HG02970 (cell line): ENCODE results near the gene IGFBP6.

Source experiments
- ATAC-seq: cut with Tn5 transposase; IDR thresholded peaks from one replicate; pipeline ENCODE4 v1.9.1; 2021; ENCODE audit warnings: mild to moderate bottlenecking, moderate library complexity, moderate number of reproducible peaks; ENCODE audit not compliant: unreplicated experiment, low FRiP score

Gene IGFBP6

DNA sequence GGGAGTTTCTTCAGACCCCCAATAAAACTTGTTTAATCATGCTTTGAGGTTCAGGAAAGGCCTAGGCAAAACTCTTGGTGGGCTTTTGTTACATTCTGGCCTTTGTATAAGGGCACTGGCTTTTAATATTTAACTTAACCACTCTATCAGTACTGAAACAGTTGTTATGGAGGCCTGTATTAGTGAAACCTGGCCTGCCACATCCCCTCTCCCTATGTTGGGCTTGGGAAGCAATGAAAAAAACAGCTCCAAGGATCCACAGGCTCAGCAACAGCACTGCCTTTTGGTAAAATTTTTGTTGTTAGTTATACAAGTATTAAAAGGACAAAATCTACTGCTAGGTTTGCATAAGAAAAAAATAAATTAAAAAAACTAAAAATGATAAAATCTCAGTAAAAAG is 16.5 kb downstream of the IGFBP6 start:
- no peak for ATAC-seq

DNA sequence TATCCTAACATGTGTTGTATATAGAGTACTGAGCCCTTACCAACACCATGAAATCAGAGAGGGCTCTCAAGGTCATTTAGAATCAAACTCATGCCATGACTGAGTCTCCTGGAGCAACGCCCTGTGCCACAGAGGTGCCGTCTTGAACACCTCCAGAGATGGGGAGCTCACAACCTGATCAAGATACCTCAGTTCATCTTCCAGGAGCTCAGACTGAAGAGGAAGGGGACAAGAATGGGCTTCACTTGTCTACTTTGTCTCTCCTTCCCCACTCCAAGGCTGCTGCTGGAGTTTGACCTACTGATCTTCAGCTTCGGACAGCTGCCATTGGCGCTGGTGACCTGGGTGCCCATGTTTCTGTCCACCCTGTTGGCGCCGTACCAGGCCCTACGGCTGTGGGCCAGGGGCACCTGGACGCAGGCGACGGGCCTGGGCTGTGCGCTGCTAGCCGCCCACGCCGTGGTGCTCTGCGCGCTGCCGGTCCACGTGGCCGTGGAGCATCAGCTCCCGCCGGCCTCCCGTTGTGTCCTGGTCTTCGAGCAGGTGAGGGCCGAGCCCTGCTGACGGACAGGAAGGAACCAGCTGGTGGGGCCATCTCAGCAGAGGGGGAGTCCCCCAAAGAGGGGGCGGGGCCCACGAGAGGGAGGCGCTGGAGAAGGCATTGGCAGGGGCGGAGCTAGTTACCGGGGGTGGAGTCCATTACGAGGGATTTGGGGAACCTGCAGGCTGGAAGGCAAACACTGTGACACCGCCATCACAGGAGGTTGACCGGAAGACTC is 17.8 kb downstream of the IGFBP6 start:
- ATAC-seq = no peak

DNA sequence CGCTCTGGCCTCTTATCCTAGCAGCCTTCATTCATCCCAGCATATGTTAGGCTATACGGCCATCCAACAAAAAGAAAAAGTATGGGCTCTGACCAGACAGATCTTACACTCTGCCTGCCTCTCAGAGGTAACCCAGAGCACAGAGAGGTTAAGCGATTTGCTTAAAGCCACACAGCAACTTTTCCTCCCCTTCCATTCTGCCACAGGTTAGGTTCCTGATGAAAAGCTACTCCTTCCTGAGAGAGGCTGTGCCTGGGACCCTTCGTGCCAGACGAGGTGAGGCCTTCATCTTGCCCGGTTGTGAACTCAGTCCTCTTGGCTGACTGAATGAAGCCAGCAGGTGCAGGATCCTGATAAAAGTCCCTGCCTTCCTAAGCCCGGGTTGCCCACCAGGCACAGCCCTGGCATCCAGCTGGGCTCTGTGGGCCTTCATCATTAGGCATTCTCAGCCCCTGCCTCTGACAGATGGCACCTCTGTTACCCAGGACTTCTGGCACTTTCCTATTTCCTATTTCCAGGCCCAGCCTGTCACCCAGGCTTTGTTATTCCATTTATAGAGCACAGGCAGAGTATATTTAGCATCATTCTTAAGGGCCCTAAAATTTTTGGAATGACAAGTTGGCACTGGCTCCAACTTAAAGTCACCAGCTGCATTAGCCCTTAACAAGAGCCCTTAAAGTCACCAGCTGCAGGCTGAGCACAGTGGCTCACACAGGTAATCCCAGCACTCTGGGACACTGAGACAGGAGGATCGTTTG is 18.6 kb downstream of the IGFBP6 start:
- ATAC-seq = no peak

DNA sequence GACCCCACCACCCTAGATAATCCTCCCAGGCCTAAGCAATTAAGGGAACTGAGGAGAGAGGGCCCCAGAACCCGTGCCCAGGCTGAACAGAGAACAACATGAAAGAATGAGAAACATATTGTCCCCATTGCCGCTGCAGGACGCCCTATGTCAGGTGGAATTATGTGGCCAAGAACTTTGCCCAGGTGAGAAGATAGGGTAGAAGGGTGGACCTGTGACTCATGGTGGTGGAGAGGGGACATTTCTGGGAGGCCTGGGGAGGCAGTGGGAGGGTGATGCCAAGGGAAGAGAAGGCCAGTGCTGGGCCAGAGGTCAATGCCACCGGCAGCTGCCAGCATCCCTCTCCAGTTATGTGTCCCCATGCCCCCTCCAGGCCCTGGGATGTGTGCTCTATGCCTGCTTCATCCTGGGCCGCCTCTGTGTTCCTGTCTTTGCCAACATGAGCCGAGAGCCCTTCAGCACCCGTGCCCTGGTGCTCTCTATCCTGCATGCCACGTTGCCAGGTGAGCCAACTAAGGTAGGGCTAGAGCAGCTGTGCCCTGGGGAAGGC is 21.4 kb downstream of the IGFBP6 start:
- ATAC-seq = no peak

DNA sequence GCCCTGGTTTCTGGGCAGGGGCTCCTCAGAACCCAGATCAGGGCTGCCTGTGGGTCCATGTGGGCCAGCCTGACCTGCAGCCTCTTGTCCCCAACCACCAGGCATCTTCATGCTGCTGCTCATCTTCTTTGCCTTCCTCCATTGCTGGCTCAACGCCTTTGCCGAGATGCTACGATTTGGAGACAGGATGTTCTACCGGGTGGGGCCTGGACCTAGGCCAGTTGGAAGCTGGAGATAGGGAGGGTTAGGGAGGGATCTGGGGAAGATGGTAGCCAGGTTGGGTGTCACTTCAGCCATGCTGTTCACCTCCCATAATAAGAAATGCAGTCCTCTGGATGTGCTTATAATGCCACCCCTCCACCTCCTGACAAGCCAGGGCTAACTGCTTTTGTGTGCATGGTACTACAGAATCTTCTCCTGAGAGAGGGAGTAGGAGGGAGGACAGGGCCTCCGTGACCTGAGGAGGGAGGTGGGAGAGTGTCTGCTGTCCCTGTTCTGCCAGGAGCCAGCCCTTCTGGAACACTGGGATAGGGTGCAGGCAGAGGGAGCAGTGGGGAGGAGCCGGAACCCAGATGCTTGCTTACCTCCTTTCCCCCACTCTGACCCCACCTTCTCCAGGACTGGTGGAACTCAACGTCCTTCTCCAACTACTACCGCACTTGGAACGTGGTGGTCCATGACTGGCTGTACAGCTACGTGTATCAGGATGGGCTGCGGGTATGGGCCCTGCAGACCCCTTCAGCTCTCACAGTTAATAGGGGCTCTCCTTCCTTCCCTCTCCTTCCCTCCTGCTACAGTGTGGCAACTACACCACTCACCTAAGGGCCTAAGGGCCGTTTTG is 23.4 kb downstream of the IGFBP6 start:
- no peak for ATAC-seq

DNA sequence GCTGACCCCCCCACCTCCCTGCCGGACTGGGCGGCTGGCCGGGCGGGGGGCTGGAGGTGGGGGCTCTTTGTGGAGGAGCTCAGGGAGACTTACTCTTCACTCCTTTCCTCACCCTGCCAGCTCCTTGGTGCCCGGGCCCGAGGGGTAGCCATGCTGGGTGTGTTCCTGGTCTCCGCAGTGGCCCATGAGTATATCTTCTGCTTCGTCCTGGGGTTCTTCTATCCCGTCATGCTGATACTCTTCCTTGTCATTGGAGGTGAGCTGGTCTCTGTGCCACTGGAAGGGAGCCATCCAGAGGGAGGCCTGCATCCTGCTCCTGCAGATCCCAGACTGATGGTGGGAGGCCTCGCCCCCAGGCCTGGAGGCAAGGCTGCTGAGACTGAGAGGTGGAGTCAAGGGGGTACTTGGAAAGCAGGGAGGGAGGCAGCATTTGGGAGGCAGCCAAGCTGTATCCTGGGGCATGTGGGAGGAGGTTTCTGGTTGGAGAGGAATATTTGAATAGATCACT is 25.5 kb downstream of the IGFBP6 start:
- ATAC-seq = no peak

DNA sequence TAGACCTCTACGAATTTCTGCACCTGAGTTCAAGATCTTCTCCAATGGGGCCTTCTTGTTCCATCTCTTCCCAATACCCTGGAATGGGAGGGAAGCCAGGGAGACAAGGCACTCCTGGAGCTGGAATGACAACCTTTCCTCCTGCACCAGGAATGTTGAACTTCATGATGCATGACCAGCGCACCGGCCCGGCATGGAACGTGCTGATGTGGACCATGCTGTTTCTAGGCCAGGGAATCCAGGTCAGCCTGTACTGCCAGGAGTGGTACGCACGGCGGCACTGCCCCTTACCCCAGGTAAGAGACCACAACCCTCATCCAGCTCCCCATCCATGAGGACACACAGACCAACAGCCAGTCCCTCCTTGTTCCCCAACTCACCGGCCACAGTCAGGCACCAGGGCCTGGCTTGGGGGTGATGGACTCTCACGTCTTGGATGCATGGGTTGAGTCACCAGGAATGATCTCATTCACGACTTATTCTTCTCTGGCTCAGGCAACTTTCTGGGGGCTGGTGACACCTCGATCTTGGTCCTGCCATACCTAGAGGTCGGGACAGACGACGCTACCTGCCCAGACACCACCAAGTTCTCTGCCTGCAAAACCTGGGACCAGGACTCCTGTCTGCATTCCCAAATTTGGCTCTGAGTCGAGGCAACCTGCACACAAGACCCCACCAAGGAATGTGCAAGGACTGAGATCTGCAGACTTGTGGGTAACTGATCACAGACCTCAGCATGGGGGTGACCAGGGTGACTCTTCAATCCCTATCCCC is 26.3 kb downstream of the IGFBP6 start:
- ATAC-seq = no peak

DNA sequence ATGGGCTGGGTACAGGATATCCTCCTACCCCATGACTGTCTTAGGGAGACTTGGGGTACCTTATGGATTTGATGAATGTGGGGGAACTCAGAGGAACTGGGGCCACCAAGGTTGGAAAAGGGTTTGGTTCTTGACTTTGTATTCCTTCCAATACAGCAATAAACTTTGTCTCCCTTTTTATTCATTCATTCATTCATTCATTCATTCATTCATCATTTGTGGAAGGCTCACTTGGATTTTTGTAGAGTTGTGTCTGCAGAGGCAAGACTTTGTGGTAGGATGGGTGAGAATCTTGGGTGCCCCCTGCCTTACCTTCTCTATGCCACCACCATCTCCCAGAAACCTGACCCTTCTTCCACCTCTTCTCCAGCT is 26.9 kb downstream of the IGFBP6 start:
- ATAC-seq = no peak

DNA sequence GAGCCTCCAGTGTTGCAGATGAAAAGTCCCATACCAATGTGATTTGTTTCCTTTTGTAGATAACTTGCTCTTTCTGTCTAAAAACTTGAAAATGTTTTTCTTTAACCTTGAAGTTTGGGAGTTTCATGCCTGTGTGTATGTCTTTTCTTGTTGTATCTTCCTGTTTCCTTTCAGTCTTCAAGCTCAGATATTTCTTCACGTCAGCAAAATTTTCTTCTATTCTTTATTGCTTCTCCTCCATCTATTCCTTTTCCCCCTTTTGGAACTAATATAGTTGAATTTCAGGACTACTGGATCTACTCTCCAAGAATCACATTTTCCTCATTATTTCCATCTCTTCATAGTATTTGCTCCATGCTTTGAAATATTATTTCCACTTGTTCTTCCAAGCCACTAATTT is 29.7 kb downstream of the IGFBP6 start:
- ATAC-seq = no peak

DNA sequence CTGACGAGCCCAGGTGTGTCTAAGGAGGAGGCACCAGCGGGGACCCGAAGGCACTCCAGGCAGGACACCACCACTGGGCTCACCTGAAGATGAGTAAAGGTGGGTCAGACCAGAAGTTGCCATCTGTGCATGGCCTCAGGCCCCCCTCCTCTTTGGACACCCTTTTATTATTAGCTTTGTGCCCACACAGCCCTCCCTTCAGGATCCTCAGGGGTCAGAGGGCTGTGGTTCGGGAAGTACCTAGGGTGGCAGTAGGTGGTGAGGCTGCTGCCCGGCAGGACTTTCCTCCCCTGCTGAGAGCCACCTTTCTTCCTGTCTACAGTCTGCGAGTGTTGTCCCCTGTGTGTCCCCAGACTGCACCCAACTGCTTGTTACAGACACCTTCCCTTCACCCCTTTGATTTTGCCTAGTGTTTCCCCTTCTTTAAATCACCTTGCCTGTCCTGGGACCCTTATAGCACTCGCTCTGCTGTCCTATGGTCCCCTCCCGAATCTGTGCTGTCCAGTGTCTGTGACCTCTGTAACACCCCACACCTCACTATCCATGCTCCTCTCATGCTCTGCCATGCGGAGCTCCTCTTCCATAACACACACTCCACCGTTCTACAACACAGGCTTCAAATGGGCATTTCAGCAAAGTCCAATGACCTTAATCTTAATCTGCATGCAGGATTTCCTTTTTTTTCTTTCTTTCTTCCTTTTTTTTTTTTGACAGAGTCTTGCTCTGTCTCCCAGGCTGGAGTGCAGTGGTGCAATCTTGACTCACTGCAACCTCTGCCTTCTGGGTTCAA is 31.5 kb downstream of the IGFBP6 start:
- no peak for ATAC-seq

DNA sequence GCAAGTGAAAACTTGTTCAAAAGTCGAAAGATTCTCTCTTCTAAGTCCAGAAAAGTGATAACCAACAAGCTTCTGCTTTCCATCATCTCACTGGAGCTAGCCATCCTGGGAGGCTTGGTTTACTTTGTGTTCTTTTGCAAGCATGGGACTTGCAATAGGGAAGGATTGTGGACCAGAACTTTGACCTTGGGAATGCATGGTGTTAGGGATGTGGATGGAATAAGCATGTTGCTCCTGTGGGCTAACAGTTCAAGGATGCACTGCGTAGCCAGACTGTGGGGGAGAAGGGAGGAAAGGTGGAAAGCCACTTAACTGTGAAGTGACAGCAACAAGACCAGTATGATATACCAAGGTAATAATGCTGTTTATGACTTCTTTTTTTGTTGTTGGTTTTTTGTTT is 34.4 kb downstream of the IGFBP6 start:
- ATAC-seq = no peak

DNA sequence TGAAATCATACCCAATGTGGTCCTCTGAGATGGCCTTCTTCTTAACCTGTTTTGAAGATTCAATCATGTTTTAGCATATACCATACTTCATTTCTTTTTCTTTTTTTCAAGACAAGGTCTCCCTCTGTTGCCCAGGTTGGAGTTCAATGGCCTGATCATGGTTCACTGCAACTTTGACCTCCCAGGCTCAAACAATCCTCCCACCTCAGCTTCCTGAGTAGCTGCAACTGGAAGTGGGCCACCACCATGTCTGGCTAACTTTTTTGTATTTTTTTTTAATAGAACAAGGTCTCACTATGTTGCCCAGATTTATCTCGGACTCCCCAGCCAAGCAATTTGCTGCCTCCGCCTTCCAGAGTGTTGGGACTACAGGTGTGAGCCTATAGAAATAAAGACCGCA is 36.3 kb downstream of the IGFBP6 start:
- no peak for ATAC-seq

DNA sequence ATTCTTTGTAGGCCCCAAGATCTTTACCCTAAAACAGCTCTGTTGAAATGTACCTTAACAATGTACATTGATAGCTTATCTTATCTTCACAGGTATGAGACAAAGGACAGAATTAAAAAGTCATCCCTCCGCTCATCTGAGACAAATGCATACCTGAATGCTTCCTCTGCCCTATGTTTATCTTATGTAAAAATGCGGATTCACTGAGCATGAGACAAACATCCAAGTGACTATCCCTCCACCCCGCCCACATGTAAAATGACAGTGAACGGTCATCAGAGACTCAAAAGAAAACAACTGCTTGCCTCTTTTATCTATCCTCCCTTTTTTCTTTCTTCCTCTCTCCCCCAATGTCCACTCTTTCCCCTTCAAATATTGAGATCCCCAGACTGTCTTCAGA is 45.9 kb downstream of the IGFBP6 start:
- no peak for ATAC-seq

DNA sequence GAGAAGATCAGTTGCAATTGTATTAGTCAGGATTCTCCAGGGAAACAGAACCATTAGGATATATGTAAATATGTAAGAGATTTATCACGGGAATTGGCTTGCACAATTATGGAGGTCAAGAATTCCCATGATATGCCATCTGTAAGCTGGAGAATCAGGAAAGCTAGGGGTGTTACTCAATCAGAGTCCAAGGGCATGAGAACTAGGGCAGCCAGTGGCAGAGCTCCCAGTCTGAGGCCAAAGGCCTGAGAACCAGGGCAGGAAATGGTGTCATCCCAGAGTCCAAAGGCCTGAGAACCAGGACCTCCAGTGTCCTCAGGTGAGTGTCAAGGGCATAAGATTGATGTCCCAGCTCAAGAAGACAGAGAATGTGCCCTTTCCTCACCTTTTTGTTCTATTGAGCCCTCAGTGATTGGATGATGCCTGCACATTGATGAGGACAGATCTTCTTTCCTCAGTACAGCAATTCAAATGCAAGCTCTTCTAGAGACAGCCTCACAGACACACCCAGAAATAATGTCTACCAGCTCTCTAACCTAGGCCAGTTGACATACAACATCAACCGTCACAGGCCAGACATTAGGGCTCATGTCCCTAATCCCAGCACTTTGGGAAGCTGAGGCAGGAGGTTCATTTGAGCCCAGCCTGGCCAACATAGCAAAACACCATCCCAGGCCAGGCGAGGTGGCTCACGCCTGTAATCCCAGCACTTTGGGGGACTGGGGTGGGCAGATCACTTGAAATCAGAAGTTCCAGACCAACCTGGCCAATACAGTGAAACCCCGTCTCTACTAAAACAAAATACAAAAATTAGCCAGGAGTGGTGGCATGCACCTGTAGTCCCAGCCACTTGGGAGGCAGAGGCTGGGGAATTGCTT is 48.2 kb downstream of the IGFBP6 start:
- ATAC-seq = no peak

DNA sequence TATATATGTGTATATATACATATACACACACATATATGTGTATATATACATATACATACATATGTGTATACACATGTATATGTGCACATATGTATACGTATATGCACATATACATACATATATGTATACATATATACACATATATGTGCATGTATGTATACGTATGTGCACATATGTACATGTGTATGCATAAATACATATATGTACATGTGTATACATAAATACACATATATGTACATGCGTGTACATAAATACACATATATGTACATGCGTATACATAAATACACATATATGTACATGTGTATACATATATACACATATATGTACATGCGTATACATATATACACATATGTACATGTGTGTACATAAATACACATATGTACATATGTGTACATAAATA is 49.7 kb downstream of the IGFBP6 start:
- no peak for ATAC-seq

DNA sequence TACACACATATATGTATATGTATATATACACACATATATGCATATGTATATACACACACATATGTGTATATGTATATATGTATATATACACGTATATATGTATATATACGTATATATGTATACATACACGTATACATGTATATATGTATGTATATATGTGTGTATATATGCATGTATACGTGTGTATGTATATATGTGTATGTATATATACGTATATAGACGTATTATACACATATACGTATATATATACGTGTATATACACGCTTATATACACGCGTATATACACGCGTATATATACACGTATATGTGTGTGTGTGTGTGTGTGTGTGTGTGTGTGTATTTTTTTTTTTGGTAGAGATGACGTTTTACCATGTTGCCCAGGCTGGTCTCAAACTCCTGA is 50.2 kb downstream of the IGFBP6 start:
- no peak for ATAC-seq

DNA sequence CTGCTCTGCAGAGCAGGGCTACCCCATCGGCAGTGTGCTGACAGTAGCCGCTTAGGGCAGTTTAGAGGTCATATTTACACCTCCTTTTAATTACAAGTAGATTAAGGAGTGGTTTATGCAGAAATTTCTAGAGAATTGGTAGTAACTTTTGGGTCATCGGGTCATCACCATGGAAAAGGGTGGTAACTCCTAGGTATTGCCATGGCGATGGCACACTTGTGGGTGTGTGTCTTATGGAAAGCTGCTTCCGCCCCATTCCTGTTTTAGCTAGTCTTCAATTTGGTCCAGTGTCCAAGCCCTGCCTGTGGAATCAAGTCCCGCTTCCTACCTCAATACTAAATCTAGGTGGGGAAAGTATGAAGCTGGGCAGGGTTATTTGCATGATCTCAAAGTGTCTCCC is 53.6 kb downstream of the IGFBP6 start:
- no peak for ATAC-seq
